ENCODE measurements around the gene ATXN2L. TPM values are rescaled to one million over a fixed set of nuclear protein-coding genes. Genes with fewer than 3 reads are reported as not detected.

Gene ATXN2L, protein sequence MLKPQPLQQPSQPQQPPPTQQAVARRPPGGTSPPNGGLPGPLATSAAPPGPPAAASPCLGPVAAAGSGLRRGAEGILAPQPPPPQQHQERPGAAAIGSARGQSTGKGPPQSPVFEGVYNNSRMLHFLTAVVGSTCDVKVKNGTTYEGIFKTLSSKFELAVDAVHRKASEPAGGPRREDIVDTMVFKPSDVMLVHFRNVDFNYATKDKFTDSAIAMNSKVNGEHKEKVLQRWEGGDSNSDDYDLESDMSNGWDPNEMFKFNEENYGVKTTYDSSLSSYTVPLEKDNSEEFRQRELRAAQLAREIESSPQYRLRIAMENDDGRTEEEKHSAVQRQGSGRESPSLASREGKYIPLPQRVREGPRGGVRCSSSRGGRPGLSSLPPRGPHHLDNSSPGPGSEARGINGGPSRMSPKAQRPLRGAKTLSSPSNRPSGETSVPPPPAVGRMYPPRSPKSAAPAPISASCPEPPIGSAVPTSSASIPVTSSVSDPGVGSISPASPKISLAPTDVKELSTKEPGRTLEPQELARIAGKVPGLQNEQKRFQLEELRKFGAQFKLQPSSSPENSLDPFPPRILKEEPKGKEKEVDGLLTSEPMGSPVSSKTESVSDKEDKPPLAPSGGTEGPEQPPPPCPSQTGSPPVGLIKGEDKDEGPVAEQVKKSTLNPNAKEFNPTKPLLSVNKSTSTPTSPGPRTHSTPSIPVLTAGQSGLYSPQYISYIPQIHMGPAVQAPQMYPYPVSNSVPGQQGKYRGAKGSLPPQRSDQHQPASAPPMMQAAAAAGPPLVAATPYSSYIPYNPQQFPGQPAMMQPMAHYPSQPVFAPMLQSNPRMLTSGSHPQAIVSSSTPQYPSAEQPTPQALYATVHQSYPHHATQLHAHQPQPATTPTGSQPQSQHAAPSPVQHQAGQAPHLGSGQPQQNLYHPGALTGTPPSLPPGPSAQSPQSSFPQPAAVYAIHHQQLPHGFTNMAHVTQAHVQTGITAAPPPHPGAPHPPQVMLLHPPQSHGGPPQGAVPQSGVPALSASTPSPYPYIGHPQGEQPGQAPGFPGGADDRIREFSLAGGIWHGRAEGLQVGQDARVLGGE
- total RNA-seq = 25.7 and 26.3 TPM in 2 replicates

DNA sequence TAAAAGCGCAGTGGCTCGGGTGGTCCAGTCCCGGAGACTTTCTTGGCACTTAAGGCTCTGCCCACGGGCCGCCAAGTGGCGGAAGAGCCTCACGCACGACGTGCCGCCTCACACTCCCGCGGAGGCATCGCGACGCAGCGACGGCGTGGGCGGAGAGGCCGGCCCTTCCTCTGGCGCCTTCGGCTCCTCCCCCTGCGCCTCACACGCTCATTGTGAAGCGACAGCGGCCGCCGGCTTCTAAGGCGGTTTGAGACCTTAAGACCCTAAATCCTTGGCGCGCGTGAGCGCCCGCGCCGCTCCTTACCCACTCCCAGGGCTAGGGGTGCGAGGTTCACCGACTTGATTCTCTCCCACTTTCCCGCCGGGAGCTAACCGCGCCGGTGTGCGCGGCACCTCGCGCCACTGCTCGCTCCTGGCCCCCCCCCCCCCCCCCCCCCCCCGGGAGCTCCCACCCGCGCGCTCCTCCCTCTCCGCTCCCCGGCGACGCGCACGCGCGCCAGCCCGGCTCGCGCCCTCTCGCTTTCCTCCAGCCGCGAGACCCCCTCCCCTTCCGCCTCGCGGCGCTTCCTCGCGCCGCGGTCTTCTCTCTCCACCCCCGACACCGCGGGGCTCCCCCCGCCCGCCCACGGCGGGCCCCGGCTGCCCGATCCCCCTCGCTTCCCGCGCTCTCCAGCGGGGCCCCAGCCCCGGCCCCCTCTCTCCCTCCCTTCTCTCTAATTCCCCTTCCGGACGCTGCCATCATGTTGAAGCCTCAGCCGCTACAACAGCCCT, at the start of gene ATXN2L:
TSS of gene ATXN2L (plus strand) at position 480 of the 771 bp plus-strand sequence. CDS start at position 741, 261 bp downstream.

DNA sequence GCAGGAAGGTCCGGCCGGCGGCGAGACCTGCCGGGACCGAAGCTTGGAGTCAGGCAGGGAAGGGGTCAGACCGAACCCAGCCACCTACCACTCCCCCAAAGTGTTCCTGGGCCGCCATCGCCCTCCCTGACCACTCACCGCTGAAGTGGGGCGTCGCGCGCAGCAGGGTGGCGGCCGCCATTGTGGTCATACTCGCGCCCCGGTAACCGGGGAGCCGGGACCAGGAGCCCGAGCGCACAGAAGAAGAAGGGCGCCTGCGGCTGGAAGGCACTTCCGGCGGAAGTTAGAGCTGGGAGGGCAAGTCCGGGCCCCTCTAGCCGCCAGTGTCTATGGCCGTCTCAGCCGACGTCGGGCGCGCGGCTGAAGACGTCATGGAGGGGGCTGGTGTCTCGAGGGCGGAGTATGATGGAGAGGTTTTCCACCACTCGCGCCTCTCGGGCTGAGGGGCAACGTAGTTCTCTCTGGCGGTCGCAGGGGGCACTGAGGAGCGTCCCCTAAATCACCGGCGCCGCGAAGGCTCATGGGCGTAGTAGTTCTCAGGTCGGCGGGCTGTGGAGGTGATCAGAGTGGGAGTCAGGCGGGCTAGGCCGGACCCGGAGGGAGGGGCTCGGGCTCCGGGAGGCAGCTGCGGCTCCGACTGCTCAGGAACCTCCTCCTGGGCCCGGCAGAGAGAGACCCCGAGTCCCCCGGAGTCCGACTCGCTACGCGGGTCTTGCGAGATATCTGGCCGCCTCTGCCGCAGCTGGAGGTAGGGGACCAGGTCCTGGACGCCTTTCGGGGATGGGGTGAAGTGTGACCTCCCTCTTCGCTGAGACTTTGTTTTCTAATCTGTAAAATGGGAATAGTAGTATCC, 23.5 kb downstream of the ATXN2L start, which contains the start of gene TUFM:
TSS of gene TUFM (minus strand) at position 269 of the 853 bp plus-strand sequence. CDS start at position 190, 79 bp downstream.

DNA sequence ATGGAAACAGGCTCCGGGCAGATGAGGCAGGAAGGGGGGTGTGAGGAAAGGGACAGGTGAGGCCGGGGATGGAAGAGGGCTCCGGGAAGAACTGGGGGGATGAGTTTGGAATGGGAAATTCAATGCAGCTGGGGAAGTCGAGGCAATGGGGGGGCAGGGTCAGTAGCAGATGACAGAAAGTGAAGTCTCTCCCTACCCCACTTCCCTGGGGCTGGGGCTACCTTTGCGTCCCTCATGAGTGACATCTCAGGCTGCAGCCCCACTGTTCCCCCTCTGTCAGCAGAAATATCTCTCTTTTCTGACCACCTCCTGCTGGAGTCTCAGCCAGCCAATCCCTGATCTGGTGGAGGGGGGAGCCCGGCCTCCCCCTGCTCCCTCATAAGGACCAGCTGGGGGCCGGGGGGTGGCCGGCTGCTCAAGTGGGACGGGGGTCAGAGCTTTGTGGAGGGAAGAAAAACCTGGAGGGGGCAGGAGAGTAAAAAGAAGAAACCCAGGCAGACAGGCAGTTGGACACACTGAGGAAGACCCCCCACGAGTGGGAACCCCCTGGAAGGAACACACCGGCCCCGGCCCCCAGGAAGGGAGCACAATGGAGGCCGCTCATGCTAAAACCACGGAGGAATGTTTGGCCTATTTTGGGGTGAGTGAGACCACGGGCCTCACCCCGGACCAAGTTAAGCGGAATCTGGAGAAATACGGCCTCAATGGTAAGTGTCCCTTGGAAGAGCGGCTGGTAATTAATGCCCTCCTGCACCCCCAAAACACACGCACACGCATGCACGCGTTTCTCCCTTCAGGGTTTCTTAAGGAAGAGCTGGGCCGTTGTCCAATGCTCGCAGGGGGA, 55.5 kb downstream of the ATXN2L start, which contains the start of gene ATP2A1:
TSS of gene ATP2A1 (plus strand) at position 406 of the 844 bp plus-strand sequence. CDS start at position 590, 184 bp downstream.

Other genes starting within 250 kb of the ATXN2L start
- gene SULT1A2, start 225.9 kb upstream of the ATXN2L start, total RNA-seq = under 0.01 TPM in 1 of 2 replicates, not detected in the other
- gene SULT1A1, start 213.0 kb upstream of the ATXN2L start, total RNA-seq = 0.32 and 14.1 TPM in 2 replicates
- not detected in 2 replicates for gene NPIPB8, start 184.9 kb upstream of the ATXN2L start, total RNA-seq
- gene EIF3C, start 111.5 kb upstream of the ATXN2L start, total RNA-seq = 125 and 219 TPM in 2 replicates
- gene NPIPB9, start 71.2 kb upstream of the ATXN2L start, total RNA-seq = 1.6 and 1.7 TPM in 2 replicates
- 150 and 187 TPM in 2 replicates for gene TUFM, start 23.3 kb downstream of the ATXN2L start, total RNA-seq
- gene SH2B1, start 40.8 kb downstream of the ATXN2L start, total RNA-seq = 6.8 and 7.3 TPM in 2 replicates
- under 0.01 and 0.30 TPM in 2 replicates for gene ATP2A1, start 55.5 kb downstream of the ATXN2L start, total RNA-seq
- 41.3 and 48.5 TPM in 2 replicates for gene RABEP2, start 102.2 kb downstream of the ATXN2L start, total RNA-seq
- gene CD19, start 109.0 kb downstream of the ATXN2L start, total RNA-seq = 0.32 TPM in 1 of 2 replicates, not detected in the other
- gene NFATC2IP, start 127.9 kb downstream of the ATXN2L start, total RNA-seq = 14.9 and 20.1 TPM in 2 replicates
- 22.8 and 24.0 TPM in 2 replicates for gene SPNS1, start 151.8 kb downstream of the ATXN2L start, total RNA-seq
- 0.15 and 0.65 TPM in 2 replicates for gene LAT, start 162.1 kb downstream of the ATXN2L start, total RNA-seq

Data from epithelial cell of umbilical artery (primary cell).